Brain microvascular endothelial cell (primary cell): ENCODE measurements around the gene CARMIL1.

Experiments
- DNase-seq: peaks from one replicate; pipeline ENCODE4 v3.0.0-alpha.2; 2020
- H3K27ac ChIP-seq: fragments of 250-450 bp; sonication (Bioruptor Pico); 2 replicates; pipeline ENCODE4 v1.5.1; 2020; ENCODE audit warnings: mild to moderate bottlenecking, moderate library complexity
- H3K27me3 ChIP-seq: fragments of 250-450 bp; sonication (Bioruptor Pico); replicated peaks from 2 replicates; pipeline ENCODE4 v1.5.1; 2020; ENCODE audit warnings: mild to moderate bottlenecking
- H3K36me3 ChIP-seq: fragments of 250-450 bp; sonication (Bioruptor Pico); replicated peaks from 2 replicates; pipeline ENCODE4 v1.5.1; 2020; ENCODE audit warnings: mild to moderate bottlenecking
- H3K4me3 ChIP-seq: 2 replicates; pipeline ENCODE4 v1.5.1; 2011; ENCODE audit warnings: low read depth, mild to moderate bottlenecking, control low read depth, low read length, moderate library complexity
- in situ Hi-C: cut with HindIII; loops from 2 replicates; pipeline ENCODE4 v1.10.0; 2017; ENCODE audit warnings: low sequenced_read_pairs, low pct_ligation_motif_present
- TF ChIP-seq, protein P1 (sequence below): IDR thresholded peaks from 2 replicates; pipeline ENCODE4 v1.5.1; 2011; ENCODE audit warnings: low read depth, mild to moderate bottlenecking, moderate library complexity, low read length, control low read depth, inconsistent platforms; ENCODE audit errors: missing control alignments

Gene CARMIL1

DNA sequence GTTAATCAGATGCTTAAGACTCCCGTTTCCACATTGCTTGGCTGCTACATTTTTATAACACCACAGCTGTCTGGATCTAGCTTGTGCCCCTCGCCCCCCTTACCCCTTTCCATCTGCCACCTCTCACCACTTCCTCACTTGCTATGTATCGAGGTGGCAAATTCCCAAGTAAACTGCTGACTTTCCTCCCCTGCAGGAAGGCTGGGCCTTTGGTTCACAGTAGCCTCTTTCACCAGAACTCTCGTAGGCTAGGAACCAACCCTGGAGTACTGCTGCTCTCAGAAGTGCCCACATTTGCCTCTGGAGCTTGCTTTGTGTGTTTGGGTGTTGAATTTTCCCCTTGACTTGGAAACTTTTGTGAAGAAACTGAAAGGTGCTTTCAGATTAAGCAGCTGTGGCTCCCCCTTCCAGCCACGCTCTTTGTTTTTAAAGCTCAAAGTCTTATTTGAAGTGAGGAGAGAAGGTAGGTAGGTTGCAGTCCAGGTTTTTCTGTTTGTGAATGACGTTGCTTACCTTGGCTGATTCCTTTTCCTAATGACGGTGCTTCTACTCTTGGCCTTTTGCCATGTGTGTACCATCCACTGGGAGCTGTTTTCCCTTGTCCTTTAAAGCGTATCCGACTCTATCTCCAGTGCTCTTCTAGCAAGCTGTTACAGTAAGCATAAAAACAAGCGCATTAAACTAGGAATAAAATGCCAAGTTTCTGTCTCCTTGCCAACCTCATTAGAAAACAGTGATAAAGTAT is 90.4 kb downstream of the CARMIL1 start:
- H3K27ac ChIP-seq = no peak overlapping the region
- H3K4me3 ChIP-seq = no peak overlapping the region
- H3K36me3 ChIP-seq = no peaks in the 10 kb centered on the region
- DNase-seq = no peak
- TF ChIP-seq, protein P1, sequence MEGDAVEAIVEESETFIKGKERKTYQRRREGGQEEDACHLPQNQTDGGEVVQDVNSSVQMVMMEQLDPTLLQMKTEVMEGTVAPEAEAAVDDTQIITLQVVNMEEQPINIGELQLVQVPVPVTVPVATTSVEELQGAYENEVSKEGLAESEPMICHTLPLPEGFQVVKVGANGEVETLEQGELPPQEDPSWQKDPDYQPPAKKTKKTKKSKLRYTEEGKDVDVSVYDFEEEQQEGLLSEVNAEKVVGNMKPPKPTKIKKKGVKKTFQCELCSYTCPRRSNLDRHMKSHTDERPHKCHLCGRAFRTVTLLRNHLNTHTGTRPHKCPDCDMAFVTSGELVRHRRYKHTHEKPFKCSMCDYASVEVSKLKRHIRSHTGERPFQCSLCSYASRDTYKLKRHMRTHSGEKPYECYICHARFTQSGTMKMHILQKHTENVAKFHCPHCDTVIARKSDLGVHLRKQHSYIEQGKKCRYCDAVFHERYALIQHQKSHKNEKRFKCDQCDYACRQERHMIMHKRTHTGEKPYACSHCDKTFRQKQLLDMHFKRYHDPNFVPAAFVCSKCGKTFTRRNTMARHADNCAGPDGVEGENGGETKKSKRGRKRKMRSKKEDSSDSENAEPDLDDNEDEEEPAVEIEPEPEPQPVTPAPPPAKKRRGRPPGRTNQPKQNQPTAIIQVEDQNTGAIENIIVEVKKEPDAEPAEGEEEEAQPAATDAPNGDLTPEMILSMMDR = no peak
- in situ Hi-C loops = no loop called here
- H3K27me3 ChIP-seq = no peaks in the 10 kb centered on the region

DNA sequence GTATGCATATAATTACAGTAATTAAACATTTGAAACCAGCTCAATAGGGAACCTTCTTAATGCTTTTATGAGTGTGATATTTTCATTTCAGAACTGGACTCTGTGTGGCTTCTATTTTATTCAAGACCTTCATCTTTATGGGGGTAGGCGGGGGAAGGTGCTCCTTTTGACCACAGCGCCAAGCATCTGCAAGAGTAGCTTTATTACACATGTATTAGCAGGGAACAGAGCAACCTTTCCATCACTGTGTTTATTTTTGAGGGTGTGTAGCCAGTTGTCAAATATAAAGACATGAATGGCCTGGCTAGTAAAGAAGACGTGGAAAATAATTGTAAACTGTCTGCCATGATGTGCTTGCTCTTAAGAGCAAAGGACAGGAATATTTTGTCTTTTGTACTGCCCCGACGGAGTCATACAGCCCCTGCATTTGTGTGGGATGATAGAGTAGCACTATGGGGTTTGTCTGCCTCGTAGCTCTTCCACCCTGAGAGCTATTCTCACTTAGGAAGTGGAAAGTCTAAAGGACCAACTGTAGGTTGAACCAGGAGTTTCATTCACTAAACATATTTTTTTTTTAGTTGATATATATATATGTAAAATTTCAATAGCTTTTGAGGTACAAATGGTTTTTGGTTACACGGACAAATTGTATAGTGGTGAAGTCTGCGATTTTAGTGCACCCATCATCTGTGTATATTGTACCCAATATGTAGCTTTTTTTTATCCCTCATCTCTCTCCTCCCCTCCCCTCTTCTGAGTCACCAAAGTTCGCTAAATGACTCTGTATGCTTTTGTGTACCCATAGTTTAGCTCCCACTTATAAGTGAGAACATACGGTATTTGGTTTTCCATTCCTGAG is 91.2 kb downstream of the CARMIL1 start:
- Histone ChIP-seq H3K4me3 (no peak overlapping the region), H3K27me3 (no peaks in the 10 kb centered on the region), H3K36me3 (no peaks in the 10 kb centered on the region), H3K27ac (no peak overlapping the region)
- TF ChIP-seq, protein P1 = no peak
- DNase-seq = no peak
- in situ Hi-C loops = no loop called here

DNA sequence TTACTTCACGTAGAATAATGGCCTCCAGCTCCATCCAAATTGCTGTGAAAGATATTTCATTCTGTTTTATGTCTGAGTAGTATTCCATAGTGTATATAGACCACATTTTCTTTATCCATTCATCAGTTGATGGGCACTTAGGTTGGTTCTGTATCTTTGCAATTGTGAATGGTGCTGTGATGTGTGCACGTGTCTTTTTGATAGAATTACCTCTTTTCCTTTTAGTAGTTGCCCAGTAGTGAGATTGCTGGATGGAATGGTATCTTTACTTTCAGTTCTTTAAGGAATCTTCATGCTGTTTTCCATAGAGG is 91.8 kb downstream of the CARMIL1 start:
- TF ChIP-seq, protein P1 = no peak
- Histone ChIP-seq H3K27ac (no peak overlapping the region), H3K27me3 (no peaks in the 10 kb centered on the region), H3K4me3 (no peak overlapping the region), H3K36me3 (no peaks in the 10 kb centered on the region)
- no peak for DNase-seq
- in situ Hi-C loops = no loop called here

DNA sequence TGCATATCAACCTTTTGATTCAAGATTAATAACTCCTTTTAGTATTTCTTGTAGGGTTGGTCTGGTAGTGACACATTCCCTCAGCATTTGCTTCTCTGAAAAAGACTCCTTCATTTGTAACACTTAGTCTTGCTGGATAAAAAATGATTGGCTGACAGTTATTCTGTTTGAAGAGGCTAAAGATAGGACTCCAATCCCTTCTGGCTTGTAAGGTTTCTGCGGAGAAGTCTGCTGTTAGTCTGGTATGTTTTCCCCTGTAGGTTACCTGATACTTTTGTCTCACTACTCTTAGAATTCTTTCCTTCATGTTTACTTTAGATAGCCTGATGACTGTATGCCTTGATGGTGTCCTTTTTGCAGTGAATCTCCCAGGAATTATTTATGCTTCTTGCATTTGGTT is 96.0 kb downstream of the CARMIL1 start:
- TF ChIP-seq, protein P1 = no peak

DNA sequence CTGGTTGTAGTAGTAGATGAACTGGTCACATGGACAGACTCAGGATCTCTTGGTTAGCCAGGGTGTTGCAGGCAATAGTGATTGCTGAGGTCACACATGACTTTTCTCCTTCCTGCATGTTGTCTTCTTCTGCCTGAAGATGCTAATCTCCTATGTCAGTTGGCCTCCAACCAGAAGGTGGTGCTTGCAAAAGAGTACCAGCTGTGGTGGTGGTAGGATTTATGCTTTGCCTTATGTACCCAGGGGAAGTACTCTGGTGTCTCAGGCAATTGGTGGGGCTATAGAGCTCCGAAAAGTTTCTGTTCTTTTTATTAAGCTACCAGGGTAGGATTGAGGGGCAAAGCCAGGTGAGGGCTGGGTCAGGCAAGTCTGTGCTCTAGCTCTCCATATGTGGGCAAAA is 98.5 kb downstream of the CARMIL1 start:
- TF ChIP-seq, protein P1 = no peak
- no peak for DNase-seq
- Histone ChIP-seq H3K27me3 (no peaks in the 10 kb centered on the region), H3K4me3 (no peak overlapping the region), H3K36me3 (no peaks in the 10 kb centered on the region), H3K27ac (no peak overlapping the region)
- in situ Hi-C loops = no loop called here

More for the DNA sequence above, 96.0 kb downstream of the CARMIL1 start:
- no peaks in the 10 kb centered on the region for H3K27me3 ChIP-seq
- no peak overlapping the region for H3K4me3 ChIP-seq
- no peaks in the 10 kb centered on the region for H3K36me3 ChIP-seq
- H3K27ac ChIP-seq = no peak overlapping the region
- in situ Hi-C loops = no loop called here
- DNase-seq = no peak
